NOMO-1 (cell line): ENCODE measurements around the gene GTF2IRD2.
"Not testable (repeated sequence)": the region's sequence is repeated elsewhere in the genome, so short reads cannot be mapped to it uniquely, and the experiment has no call there.

ENCODE experiments used
- DNase-seq, 2 experiments: peaks; one replicate each; lab custom pipeline; 2025; ENCODE audit not compliant: unreplicated experiment in 2 of 2; lab: John Stamatoyannopoulos, UW

Gene GTF2IRD2

GRCh38 chr7:74788369-74789150, 62.8 kb downstream of the GTF2IRD2 start:
- DNase-seq = peak; percentile 92 to 98

DNA sequence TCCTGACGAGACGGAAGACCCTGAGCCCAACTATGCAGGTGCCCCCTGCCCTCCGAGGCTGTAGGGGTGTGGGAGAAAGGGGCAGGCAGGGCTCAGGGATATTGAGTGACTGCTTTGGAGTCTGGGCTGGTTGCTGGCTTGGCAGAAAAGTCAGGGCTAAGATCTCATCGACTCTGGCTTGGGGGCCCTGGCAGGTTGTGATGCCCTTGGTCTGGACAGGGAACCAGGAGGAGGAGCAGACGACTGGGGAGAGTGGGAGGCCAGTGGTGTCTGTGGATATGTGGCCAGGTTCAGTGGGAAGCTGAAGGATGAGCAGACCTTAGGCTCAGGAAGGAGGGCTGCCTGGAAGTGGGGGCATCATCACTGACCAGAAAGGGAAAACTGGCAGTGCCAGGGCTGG, 67.8 kb downstream of the GTF2IRD2 start:
- DNase-seq = not testable (repeated sequence)

DNA sequence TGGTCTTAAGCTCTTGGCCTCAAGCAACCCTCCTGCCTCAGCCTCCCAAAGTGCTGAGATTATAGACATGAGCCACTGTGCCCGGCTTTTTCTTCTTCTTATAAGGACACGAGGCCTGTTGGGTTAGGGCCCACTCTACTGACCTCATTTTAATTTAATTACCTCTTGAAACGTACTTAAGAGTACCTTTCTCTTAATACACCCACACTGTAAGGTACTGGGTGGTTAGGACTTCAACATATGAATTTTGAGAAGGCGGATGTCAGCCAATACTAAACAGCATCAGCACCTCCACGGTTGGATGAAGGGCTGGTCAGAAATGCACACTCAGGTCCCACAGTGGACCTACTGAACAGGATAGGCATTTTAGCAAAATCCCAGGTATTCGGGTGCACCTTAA, 69.7 kb downstream of the GTF2IRD2 start:
- not testable (repeated sequence) for DNase-seq

- DNase-seq = not testable (repeated sequence)
Observed at GRCh38 chr7:74779053-74779452, 72.4 kb downstream of the GTF2IRD2 start.

DNA sequence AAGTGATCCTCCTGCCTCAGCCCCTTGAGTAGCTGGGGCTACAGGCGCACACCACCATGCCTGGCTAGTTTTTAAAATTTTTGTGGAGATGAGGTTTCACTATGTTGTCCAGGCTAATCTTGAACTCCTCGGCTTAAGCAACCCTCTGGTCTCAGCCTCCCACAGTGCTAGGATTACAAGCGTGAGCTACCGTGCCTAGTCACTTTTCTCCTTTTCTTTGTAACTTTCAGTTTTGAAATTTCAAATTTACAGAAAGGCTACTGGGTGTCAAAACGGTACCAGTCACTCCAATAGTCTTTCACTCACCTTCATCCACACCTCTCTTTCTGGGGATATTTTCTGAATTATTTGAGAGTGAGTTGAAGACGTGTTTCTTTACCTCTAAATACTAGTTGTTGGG, 76.3 kb downstream of the GTF2IRD2 start:
- DNase-seq = not testable (repeated sequence)

DNA sequence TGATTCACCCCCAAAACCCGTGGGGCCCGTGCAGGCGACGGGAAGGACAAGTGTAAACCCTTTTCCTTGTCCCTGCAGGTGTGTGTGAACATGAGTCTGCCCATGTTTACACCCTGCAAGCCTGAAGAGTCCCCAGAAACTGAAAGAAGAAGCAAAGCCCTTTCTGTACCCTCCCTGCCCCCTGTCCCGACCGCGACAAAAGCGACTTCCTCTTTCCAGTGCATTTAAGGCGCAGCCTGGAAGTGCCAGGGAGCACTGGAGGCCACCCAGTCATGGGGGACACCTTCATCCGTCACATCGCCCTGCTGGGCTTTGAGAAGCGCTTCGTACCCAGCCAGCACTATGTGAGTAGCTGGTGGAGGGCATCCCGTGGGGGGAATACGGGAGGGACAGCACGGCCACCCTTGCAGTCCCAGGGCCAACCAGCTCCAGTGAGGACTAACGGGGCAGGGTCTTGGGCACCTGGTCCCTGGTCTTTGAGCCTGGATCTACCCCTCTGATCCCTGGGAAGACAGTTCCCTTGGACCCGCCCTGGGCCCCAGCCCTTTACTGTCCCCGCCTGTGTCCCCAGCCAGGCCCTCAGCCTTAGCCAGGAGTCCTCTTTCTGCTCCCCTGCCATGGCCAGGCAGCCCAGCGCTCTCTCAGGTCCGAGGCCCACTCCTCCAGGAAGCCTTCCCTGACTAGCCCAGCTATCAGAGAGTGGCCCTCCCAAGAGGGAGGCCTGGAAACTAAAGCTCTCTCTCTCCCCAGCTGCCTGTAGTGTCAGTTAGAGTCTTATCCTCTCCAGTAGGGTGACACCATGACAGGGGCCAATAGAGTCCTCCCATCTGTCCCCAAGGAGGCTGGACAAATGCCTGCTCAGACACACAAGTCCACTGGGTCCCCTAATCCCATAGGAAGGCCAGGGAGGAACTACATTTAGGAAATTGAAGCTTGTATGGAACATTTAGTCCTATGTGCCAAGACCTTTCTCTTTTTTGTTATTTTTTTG, 77.3 kb downstream of the GTF2IRD2 start, which contains the start of gene NCF1:
Gene NCF1 (plus strand): TSS at position 252 of the 991 bp plus-strand sequence. CDS start 21 bp downstream, at position 273.
- not testable (repeated sequence) for DNase-seq

GRCh38 chr7:74772093-74772492, 79.3 kb downstream of the GTF2IRD2 start:
- not testable (repeated sequence) for DNase-seq

DNA sequence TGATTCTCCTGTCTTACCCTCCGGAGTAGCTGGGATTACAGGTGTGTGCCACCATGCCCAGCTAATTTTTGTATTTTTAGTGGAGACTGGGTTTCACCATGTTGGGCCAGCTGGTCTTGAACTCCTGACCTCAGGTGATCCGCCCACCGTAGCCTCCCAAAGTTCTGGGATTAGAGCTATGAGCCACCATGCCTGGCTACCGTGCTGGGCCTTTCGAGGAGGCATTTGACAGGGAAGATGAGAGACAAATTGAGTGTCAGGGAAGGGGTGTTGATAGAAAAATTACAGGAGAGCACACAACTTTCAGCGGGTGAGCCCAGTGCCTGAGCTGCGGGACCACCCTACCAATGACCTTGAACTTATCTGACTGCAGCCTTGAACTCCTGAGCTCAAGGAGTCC, 81.3 kb downstream of the GTF2IRD2 start:
- DNase-seq = not testable (repeated sequence)

- not testable (repeated sequence) for DNase-seq
Observed at GRCh38 chr7:74766991-74767390, 84.4 kb downstream of the GTF2IRD2 start.

DNA sequence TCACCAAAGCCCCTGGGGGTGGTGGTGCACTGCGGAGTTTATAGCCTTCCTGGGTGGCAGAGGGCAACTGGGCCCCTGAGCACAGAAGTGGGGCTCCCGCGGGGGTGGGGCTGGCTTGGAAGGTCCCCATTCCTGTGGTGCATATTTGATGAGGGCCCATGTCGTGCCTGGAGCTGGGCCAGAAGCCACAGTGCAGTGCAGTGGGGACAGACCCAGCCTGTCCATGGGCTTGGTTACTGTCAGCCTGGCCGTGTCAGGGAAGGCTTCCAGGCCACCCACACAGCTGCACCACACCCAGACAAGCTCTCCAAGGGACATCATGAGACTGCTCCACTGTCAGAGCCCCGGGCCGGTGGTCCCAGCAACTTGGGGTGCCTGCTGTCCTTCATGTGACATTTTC, 84.9 kb downstream of the GTF2IRD2 start:
- DNase-seq = not testable (repeated sequence)

DNA sequence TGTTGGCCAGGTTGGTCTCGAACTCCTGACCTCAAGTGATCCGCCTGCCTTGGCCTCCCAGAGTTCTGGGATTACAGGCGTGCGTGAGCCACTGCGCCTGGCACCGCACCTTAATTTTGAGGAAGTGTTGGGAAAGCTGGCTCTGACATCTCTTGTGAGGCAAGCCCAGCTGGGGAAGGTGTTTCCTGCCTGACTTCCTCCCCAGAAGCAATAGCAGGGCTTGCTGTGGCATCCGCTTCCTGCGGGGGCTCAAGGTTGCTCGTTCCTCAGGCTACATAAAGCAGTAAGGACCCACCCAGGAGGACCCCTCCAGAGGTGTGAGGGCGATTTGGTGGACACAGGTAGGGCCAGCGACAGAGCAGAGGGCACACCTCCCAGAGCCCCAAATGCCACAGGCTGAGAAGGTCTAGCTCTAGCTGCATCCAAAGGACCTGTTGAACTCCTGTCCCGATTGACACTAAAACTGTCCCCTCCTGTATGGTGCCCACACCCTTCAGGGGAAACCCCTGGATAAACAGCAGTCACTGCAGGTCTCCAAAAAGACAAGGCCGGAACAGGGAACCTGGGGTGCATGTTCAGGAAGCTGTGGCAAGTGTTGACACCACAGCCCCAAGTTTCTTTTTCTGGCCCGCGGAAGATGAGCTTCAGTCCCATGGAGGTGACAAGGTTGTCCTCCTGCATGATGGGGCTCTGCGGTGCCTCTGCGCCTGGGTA, 86.0 kb downstream of the GTF2IRD2 start:
- DNase-seq = not testable (repeated sequence)

GRCh38 chr7:74758982-74759381, 92.4 kb downstream of the GTF2IRD2 start:
- DNase-seq = not testable (repeated sequence)

DNA sequence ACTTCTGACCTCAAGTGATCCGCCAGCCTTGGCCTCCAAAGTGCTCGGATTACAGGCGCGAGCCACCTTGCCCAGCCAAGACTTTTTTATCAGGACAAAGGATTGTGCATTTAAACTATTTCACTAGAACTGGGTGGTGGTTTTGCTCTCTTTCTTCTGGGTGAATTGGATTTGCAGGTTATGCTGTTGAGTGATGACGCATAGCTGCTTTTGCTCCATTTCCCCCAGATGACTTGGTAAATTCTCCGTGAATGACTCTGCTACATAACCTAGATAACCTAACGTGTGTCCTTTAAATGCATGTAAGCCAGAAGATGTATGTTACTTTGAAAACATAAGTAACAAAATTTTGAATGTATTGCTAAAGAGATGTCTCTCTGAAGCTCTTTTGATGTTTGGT, 93.1 kb downstream of the GTF2IRD2 start:
- DNase-seq = not testable (repeated sequence)

- not testable (repeated sequence) for DNase-seq
Observed at GRCh38 chr7:74756673-74757072, 94.7 kb downstream of the GTF2IRD2 start.

DNA sequence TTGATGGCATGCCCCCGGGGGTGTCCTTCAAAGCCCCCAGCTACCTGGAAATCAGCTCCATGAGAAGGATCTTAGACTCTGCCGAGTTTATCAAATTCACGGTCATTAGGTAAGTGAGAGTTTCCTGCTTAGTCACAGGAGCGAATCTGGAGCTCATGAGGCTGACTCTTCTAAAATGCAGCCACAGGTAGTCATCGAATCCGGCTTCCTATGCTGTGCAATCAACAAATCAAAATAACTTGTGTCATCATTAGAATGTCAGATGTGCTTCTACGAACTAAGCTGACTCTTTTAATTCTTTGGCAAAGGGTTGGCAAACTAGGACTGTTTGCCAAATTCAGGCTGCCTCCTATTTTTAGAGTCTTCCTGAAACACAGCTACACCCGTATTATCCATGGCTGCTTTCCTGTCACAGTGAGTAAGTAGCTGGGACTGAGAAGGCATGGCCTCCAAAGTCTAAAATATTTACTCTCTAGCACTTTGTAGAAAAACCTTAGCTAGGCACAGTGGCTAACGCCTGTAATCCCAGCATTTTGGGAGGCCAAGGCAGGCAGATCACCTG, 97.4 kb downstream of the GTF2IRD2 start:
- not testable (repeated sequence) for DNase-seq
